NCI-H1694 treated with DMSO at 0.1 percent for 48 hours (cell line): ENCODE data around the gene DCTN3.

Experiments used
- DNase-seq: peaks from one replicate; lab custom pipeline; 2025; lab: John Stamatoyannopoulos, UW

The DCTN3 gene

GRCh38 chr9:34573599-34574325, 46.5 kb downstream of the DCTN3 start:
- no peak for DNase-seq

- no peak for DNase-seq
Measured at GRCh38 chr9:34572628-34573027, 47.7 kb downstream of the DCTN3 start.

- DNase-seq, result no peak
Measured at GRCh38 chr9:34572092-34572491, 48.2 kb downstream of the DCTN3 start.

GRCh38 chr9:34571481-34571810, 48.8 kb downstream of the DCTN3 start:
- DNase-seq, result no peak

GRCh38 chr9:34570809-34571480, 49.4 kb downstream of the DCTN3 start:
- DNase-seq, result no peak

- DNase-seq, result peak; percentile 72
Measured at GRCh38 chr9:34570376-34570775, 49.9 kb downstream of the DCTN3 start.

- DNase-seq, result peak; percentile 38
Measured at GRCh38 chr9:34568774-34569173, 51.5 kb downstream of the DCTN3 start.

- DNase-seq, result no peak
Measured at GRCh38 chr9:34568133-34568532, 52.2 kb downstream of the DCTN3 start.

GRCh38 chr9:34566972-34567371, 53.3 kb downstream of the DCTN3 start:
- DNase-seq, result no peak

GRCh38 chr9:34566322-34566721, 54.0 kb downstream of the DCTN3 start:
- DNase-seq, result no peak

- no peak for DNase-seq
Measured at GRCh38 chr9:34565856-34566255, 54.4 kb downstream of the DCTN3 start.

- no peak for DNase-seq
Measured at GRCh38 chr9:34564617-34565016, 55.7 kb downstream of the DCTN3 start.
